ENCODE results near the gene TMEFF1.
"Not testable (repeated sequence)": the region's sequence is repeated elsewhere in the genome, so short reads cannot be mapped to it uniquely, and the experiment has no call there.

Gene TMEFF1

GRCh38 chr9:100472788-100473275 lies at the start of gene TMEFF1:
TMEFF1 (plus strand) TSS chr9:100473149; CDS start chr9:100473545, 396 bp downstream.
- DNase-seq (ENCODE audit: low read depth): no peak

GRCh38 chr9:100425758-100426157 lies 47.2 kb upstream of the TMEFF1 start:
- no peak for DNase-seq (ENCODE audit: low read depth)

- DNase-seq (ENCODE audit: low read depth): no peak
Observed at GRCh38 chr9:100426189-100426529, 46.8 kb upstream of the TMEFF1 start.

- peak; percentile 37 for DNase-seq (ENCODE audit: low read depth)
Observed at GRCh38 chr9:100426530-100427365, 46.2 kb upstream of the TMEFF1 start, which contains the start of gene MSANTD3. MSANTD3 (plus strand) TSS chr9:100427143; CDS start chr9:100441939, 14,796 bp downstream.

GRCh38 chr9:100427366-100428263 lies 45.3 kb upstream of the TMEFF1 start:
- DNase-seq (ENCODE audit: low read depth): peak; percentile 27

GRCh38 chr9:100428871-100429654 lies 43.9 kb upstream of the TMEFF1 start:
- DNase-seq (ENCODE audit: low read depth): peak; percentile 99

- no peak for DNase-seq (ENCODE audit: low read depth)
Observed at GRCh38 chr9:100430286-100430940, 42.5 kb upstream of the TMEFF1 start.

GRCh38 chr9:100431886-100432285 lies 41.1 kb upstream of the TMEFF1 start:
- DNase-seq (ENCODE audit: low read depth): no peak

- no peak for DNase-seq (ENCODE audit: low read depth)
Observed at GRCh38 chr9:100432736-100433135, 40.2 kb upstream of the TMEFF1 start.

GRCh38 chr9:100436571-100436970 lies 36.4 kb upstream of the TMEFF1 start:
- DNase-seq (ENCODE audit: low read depth): no peak

GRCh38 chr9:100437860-100438805 lies 34.8 kb upstream of the TMEFF1 start:
- DNase-seq (ENCODE audit: low read depth): peak; percentile 21

- peak; percentile 49 for DNase-seq (ENCODE audit: low read depth)
Observed at GRCh38 chr9:100440071-100440470, 32.9 kb upstream of the TMEFF1 start.

- not testable (repeated sequence) for DNase-seq (ENCODE audit: low read depth)
Observed at GRCh38 chr9:100440487-100440886, 32.5 kb upstream of the TMEFF1 start.

GRCh38 chr9:100441911-100442361 lies 31.0 kb upstream of the TMEFF1 start:
- no peak for DNase-seq (ENCODE audit: low read depth)

- no peak for DNase-seq (ENCODE audit: low read depth)
Observed at GRCh38 chr9:100443781-100444768, 28.9 kb upstream of the TMEFF1 start.

- DNase-seq (ENCODE audit: low read depth): no peak
Observed at GRCh38 chr9:100445161-100445902, 27.6 kb upstream of the TMEFF1 start.

- DNase-seq (ENCODE audit: low read depth): no peak
Observed at GRCh38 chr9:100445903-100446549, 26.9 kb upstream of the TMEFF1 start.

- no peak for DNase-seq (ENCODE audit: low read depth)
Observed at GRCh38 chr9:100447041-100447440, 25.9 kb upstream of the TMEFF1 start.
